Activated naive CD4-positive, alpha-beta T cell treated with Interleukin-2 at 50 U/mL for 16 hours (primary cell): ENCODE results near the gene TENM3.
"Not testable (repeated sequence)": the region's sequence is repeated elsewhere in the genome, so short reads cannot be mapped to it uniquely, and the experiment has no call there.

Experiments
- DNase-seq: peaks from one replicate; pipeline ENCODE4 v3.0.0-alpha.2; 2020

TENM3 gene

GRCh38 chr4:182343453-182343852, 100.3 kb downstream of the TENM3 start:
- DNase-seq = no peak

- no peak for DNase-seq
These were observed 101.8 kb downstream of the TENM3 start for GRCh38 chr4:182344968-182345367.

GRCh38 chr4:182346250-182346649, 103.0 kb downstream of the TENM3 start:
- DNase-seq = no peak

GRCh38 chr4:182346675-182347375, 103.6 kb downstream of the TENM3 start:
- no peak for DNase-seq

- DNase-seq = no peak
These were observed 105.7 kb downstream of the TENM3 start for GRCh38 chr4:182348779-182349326.

- no peak for DNase-seq
These were observed 106.8 kb downstream of the TENM3 start for GRCh38 chr4:182350041-182350440.

GRCh38 chr4:182351485-182351884, 108.3 kb downstream of the TENM3 start:
- no peak for DNase-seq

- no peak for DNase-seq
These were observed 110.9 kb downstream of the TENM3 start for GRCh38 chr4:182354106-182354505.

- DNase-seq = no peak
These were observed 111.7 kb downstream of the TENM3 start for GRCh38 chr4:182354867-182355266.

- DNase-seq = no peak
These were observed 124.0 kb downstream of the TENM3 start for GRCh38 chr4:182367153-182367552.

GRCh38 chr4:182369211-182369610, 126.0 kb downstream of the TENM3 start:
- no peak for DNase-seq

GRCh38 chr4:182370491-182370890, 127.3 kb downstream of the TENM3 start:
- no peak for DNase-seq

- DNase-seq = no peak
These were observed 137.6 kb downstream of the TENM3 start for GRCh38 chr4:182380771-182381181.

GRCh38 chr4:182382941-182383340, 139.7 kb downstream of the TENM3 start:
- no peak for DNase-seq

GRCh38 chr4:182384631-182385091, 141.5 kb downstream of the TENM3 start:
- DNase-seq = no peak

GRCh38 chr4:182385897-182386296, 142.7 kb downstream of the TENM3 start:
- DNase-seq = no peak

- DNase-seq = not testable (repeated sequence)
These were observed 143.4 kb downstream of the TENM3 start for GRCh38 chr4:182386576-182386975.

GRCh38 chr4:182391111-182391684, 148.0 kb downstream of the TENM3 start:
- DNase-seq = no peak

GRCh38 chr4:182394181-182394580, 151.0 kb downstream of the TENM3 start:
- no peak for DNase-seq

- no peak for DNase-seq
These were observed 156.9 kb downstream of the TENM3 start for GRCh38 chr4:182400081-182400480.

- no peak for DNase-seq
These were observed 157.6 kb downstream of the TENM3 start for GRCh38 chr4:182400790-182401189.

GRCh38 chr4:182404376-182404775, 161.2 kb downstream of the TENM3 start:
- DNase-seq = no peak

- DNase-seq = no peak
These were observed 161.9 kb downstream of the TENM3 start for GRCh38 chr4:182405087-182405486.

GRCh38 chr4:182409271-182409670, 166.1 kb downstream of the TENM3 start:
- DNase-seq = no peak
